A673 (cell line): ENCODE measurements around the gene RNF41. TPM values are rescaled to one million over a fixed set of nuclear protein-coding genes. Genes with fewer than 3 reads are reported as not detected.

ENCODE experiments used
- BruUV-seq: library from RNA; stranded (reverse); fragments of 400-500 nt; replicated peaks from 2 replicates; lab custom pipeline; 2021; lab: Mats Ljungman, UMichigan
- CTCF ChIA-PET: fragments of 300-600 bp; sonication (Branson Sonifier 250); formaldehyde crosslinking; loops from one replicate; lab custom pipeline; 2022; ENCODE audit warnings: antibody characterized with exemption; lab: Charles Lee
- POLR2A ChIA-PET: fragments of 300-600 bp; sonication (Branson Sonifier 250); formaldehyde crosslinking; loops from one replicate; lab custom pipeline; 2022; ENCODE audit warnings: antibody characterized with exemption; ENCODE audit not compliant: low non-redundant PET; lab: Charles Lee
- DNase-seq: peaks from one replicate; pipeline ENCODE4 v3.0.0-alpha.2; 2015; ENCODE audit warnings: low spot score
- H3K27ac ChIP-seq: fragments of 200-600 bp; sonication (generic); 2 replicates; pipeline ENCODE4 v1.5.1; 2016; ENCODE audit warnings: mixed run types, low read depth, mild to moderate bottlenecking, mixed read lengths, antibody characterized with exemption, low read length; ENCODE audit not compliant: poor library complexity, severe bottlenecking
- H3K27me3 ChIP-seq: fragments of 200-600 bp; sonication (generic); replicated peaks from 2 replicates; pipeline ENCODE4 v1.6.1; 2017; ENCODE audit warnings: mixed run types, low read depth, mild to moderate bottlenecking, mixed read lengths, antibody characterized with exemption, low read length; ENCODE audit not compliant: insufficient read depth, poor library complexity
- H3K36me3 ChIP-seq: fragments of 200-600 bp; sonication (generic); 2 replicates; pipeline ENCODE4 v1.6.1; 2016; ENCODE audit warnings: mixed run types, mild to moderate bottlenecking, mixed read lengths, antibody characterized with exemption, low read length; ENCODE audit not compliant: insufficient read depth, poor library complexity, severe bottlenecking
- H3K4me1 ChIP-seq: fragments of 200-600 bp; sonication (generic); 2 replicates; pipeline ENCODE4 v1.6.1; 2017; ENCODE audit warnings: mixed run types, mild to moderate bottlenecking, mixed read lengths, antibody characterized with exemption, low read length; ENCODE audit not compliant: insufficient read depth, poor library complexity, severe bottlenecking
- H3K4me3 ChIP-seq: fragments of 200-600 bp; sonication (generic); 2 replicates; pipeline ENCODE4 v1.5.1; 2016; ENCODE audit warnings: low read depth, mixed run types, mild to moderate bottlenecking, mixed read lengths, low read length; ENCODE audit not compliant: poor library complexity, severe bottlenecking
- H3K9me3 ChIP-seq: fragments of 200-600 bp; sonication (generic); 2 replicates; pipeline ENCODE4 v1.6.1; 2016; ENCODE audit warnings: mixed run types, low read depth, mild to moderate bottlenecking, mixed read lengths, antibody characterized with exemption, low read length; ENCODE audit not compliant: poor library complexity, severe bottlenecking
- CTCF ChIP-seq: fragments of 300-800, 200-600 bp; sonication (generic); conservative IDR thresholded peaks from 2 replicates; pipeline ENCODE4 v1.5.1; 2017; ENCODE audit warnings: low read depth, mild to moderate bottlenecking, antibody characterized with exemption, low read length, moderate library complexity, mixed read lengths
- EZH2 ChIP-seq: fragments of 200-600 bp; sonication (generic); IDR thresholded peaks from 2 replicates; pipeline ENCODE4 v1.6.1; 2017; ENCODE audit warnings: borderline replicate concordance, low read depth, mild to moderate bottlenecking, mixed read lengths, antibody characterized with exemption, low read length; ENCODE audit not compliant: poor library complexity, severe bottlenecking
- intact Hi-C: fragments of 100-400 bp; cut with micrococcal nuclease; formaldehyde crosslinking; loops from one replicate; pipeline ENCODE4 v1.10.0; 2022; ENCODE audit not compliant: unreplicated experiment
- total RNA-seq: library from RNA; stranded (reverse); gene quantifications from 2 replicates; pipeline ENCODE4 v1.2.3, GENCODE V29; 2021

RNF41 gene
- total RNA-seq, 1 experiment from 2014 or later: 48.1 TPM

GRCh38 chr12:56169229-56169759 is 52.4 kb downstream of the RNF41 start:
- CTCF ChIA-PET: no interaction called here
- no peaks in the 10 kb centered on the region for H3K9me3 ChIP-seq
- H3K4me1 ChIP-seq: no peaks in the 10 kb centered on the region
- H3K4me3 ChIP-seq: no peak overlapping the region
- intact Hi-C loops: no loop called here
- POLR2A ChIA-PET: no interaction called here
- H3K27me3 ChIP-seq: no peaks in the 10 kb centered on the region
- no TSS peak for BruUV-seq
- no peak overlapping the region for H3K27ac ChIP-seq
- H3K36me3 ChIP-seq: peaks cover 84% of the 10 kb centered on the region
- no peak for DNase-seq
- TF ChIP-seq CTCF: no peak
- no peak for TF ChIP-seq EZH2

GRCh38 chr12:56165369-56165768 is 56.4 kb downstream of the RNF41 start:
- Histone ChIP-seq H3K27ac (no peak overlapping the region), H3K9me3 (no peaks in the 10 kb centered on the region), H3K36me3 (peaks cover 82% of the 10 kb centered on the region), H3K4me3 (no peak overlapping the region), H3K27me3 (no peaks in the 10 kb centered on the region), H3K4me1 (peaks cover 21% of the 10 kb centered on the region)
- intact Hi-C loops: no loop called here
- BruUV-seq: no TSS peak
- CTCF ChIA-PET: no interaction called here
- no peak for DNase-seq
- TF ChIP-seq EZH2 (no peak), CTCF (no peak)
- POLR2A ChIA-PET: no interaction called here

GRCh38 chr12:56164345-56164729 is 57.4 kb downstream of the RNF41 start:
- no peak overlapping the region for H3K27ac ChIP-seq
- DNase-seq: no peak
- intact Hi-C loops: no loop called here
- no peaks in the 10 kb centered on the region for H3K27me3 ChIP-seq
- peaks cover 82% of the 10 kb centered on the region for H3K36me3 ChIP-seq
- ChIA-PET POLR2A (no interaction called here), CTCF (no interaction called here)
- no peak overlapping the region for H3K4me3 ChIP-seq
- H3K9me3 ChIP-seq: no peaks in the 10 kb centered on the region
- peaks cover 29% of the 10 kb centered on the region for H3K4me1 ChIP-seq
- no TSS peak for BruUV-seq
- TF ChIP-seq CTCF (no peak), EZH2 (no peak)
